Activated CD4-positive, alpha-beta T cell treated with anti-CD3 and anti-CD28 coated beads, Interleukin-2, amount 10 ng/mL, durations not matched to agents 7 days and 5 days (primary cell): Measurements from ENCODE around the gene SEZ6L2. TPM values are rescaled to one million over a fixed set of nuclear protein-coding genes. Genes with fewer than 3 reads are reported as not detected.
A peak's percentile ranks its signal among the peaks of the same experiment; 100 is the strongest.
"Not testable (repeated sequence)": the region's sequence is repeated elsewhere in the genome, so short reads cannot be mapped to it uniquely, and the experiment has no call there.

Source experiments
- CTCF ChIA-PET: fragments of 350-600 bp; sonication (Branson Sonifier 250); formaldehyde crosslinking; loops from one replicate; lab custom pipeline; 2021; ENCODE audit warnings: antibody characterized with exemption; lab: Charles Lee
- POLR2A ChIA-PET: fragments of 350-600 bp; sonication (Branson Sonifier 250); formaldehyde crosslinking; loops from one replicate; lab custom pipeline; 2021; ENCODE audit warnings: antibody characterized with exemption; lab: Charles Lee
- DNase-seq: peaks from one replicate; pipeline ENCODE4 v3.0.0-alpha.2; 2020
- H3K27ac Mint-ChIP-seq: one replicate; pipeline ENCODE4 v1.8.0; 2021; ENCODE audit warnings: mild to moderate bottlenecking, moderate library complexity, mixed read lengths
- H3K27me3 Mint-ChIP-seq: one replicate; pipeline ENCODE4 v1.8.0; 2021; ENCODE audit warnings: mixed read lengths
- H3K36me3 Mint-ChIP-seq: one replicate; pipeline ENCODE4 v1.8.0; 2021; ENCODE audit warnings: low read depth, mixed read lengths
- H3K4me1 Mint-ChIP-seq: one replicate; pipeline ENCODE4 v1.8.0; 2021; ENCODE audit warnings: mixed read lengths
- H3K4me3 Mint-ChIP-seq: one replicate; pipeline ENCODE4 v1.8.0; 2021; ENCODE audit warnings: mild to moderate bottlenecking, moderate library complexity, mixed read lengths
- H3K9me3 Mint-ChIP-seq: one replicate; pipeline ENCODE4 v1.8.0; 2021; ENCODE audit warnings: mixed read lengths
- total RNA-seq, 2 experiments: library from RNA; stranded (reverse); gene quantifications; one replicate each; pipeline ENCODE4 v1.2.3, GENCODE V29; 2021

Gene SEZ6L2
- total RNA-seq, 2 experiments from 2014 or later, result not detected

DNA sequence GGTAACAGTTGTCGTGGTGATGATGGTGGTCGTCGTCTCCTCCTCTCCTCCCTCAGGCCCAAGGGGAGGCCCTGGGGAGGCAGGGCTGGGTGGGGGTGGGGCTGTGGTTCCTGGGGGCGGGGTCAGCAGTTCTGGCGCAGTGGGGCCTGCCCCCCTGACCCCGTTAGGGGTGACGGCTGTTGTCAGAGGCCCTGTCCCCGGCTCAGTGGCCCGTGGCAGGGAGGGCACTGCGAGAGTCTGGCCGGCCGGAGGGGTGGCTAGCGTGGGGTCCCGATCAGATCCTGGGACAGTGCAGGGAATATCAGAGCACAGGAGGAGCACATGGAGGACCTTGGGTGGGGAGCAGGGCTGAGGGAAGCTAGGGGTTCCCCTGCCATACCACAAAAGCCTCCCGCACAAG lies 2.5 kb downstream of the SEZ6L2 start:
- Mint-ChIP-seq H3K27me3 (peaks cover 32% of the 10 kb centered on the region), H3K4me3 (no peak overlapping the region), H3K9me3 (no peaks in the 10 kb centered on the region), H3K4me1 (peaks cover 9% of the 10 kb centered on the region), H3K27ac (no peak overlapping the region), H3K36me3 (no peaks in the 10 kb centered on the region)
- POLR2A ChIA-PET, result no interaction called here
- CTCF ChIA-PET, result no interaction called here
- no peak for DNase-seq

GRCh38 chr16:29894352-29894751 lies 5.0 kb downstream of the SEZ6L2 start:
- H3K4me1 Mint-ChIP-seq, result peaks cover 4% of the 10 kb centered on the region
- POLR2A ChIA-PET, result no interaction called here
- CTCF ChIA-PET, result no interaction called here
- no peaks in the 10 kb centered on the region for H3K36me3 Mint-ChIP-seq
- H3K27me3 Mint-ChIP-seq, result peaks cover 28% of the 10 kb centered on the region
- no peak for DNase-seq
- H3K9me3 Mint-ChIP-seq, result no peaks in the 10 kb centered on the region
- H3K4me3 Mint-ChIP-seq, result no peak overlapping the region
- H3K27ac Mint-ChIP-seq, result no peak overlapping the region

DNA sequence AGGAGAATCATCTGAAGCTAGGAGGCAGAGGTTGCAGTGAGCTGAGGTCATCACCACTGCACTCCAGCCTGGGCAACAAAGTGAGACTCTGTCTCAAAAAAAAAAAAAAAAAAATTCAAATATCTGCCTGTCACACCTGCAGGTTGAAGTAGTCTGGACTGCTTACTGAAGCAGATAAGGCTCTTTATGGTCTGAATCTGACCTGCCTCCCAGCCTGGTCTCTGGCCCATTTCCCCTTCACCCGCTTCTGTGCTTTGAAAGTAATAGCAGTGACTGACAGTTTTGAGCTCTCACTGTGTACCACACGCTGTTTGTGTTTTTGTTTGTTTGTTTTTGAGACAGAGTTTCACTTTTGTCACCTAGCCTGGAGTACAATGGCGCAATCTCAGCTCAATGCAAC lies 5.8 kb downstream of the SEZ6L2 start:
- Mint-ChIP-seq H3K4me1 (peaks cover 3% of the 10 kb centered on the region), H3K27ac (no peak overlapping the region), H3K4me3 (no peak overlapping the region), H3K27me3 (peaks cover 22% of the 10 kb centered on the region), H3K36me3 (no peaks in the 10 kb centered on the region), H3K9me3 (no peaks in the 10 kb centered on the region)
- no peak for DNase-seq
- CTCF ChIA-PET, result interaction anchor here (0.7 kb wide), 1 partner anchor 214 kb away, joined by 4 read pairs; no protein-coding TSS in a partner anchor
- POLR2A ChIA-PET, result no interaction called here

DNA sequence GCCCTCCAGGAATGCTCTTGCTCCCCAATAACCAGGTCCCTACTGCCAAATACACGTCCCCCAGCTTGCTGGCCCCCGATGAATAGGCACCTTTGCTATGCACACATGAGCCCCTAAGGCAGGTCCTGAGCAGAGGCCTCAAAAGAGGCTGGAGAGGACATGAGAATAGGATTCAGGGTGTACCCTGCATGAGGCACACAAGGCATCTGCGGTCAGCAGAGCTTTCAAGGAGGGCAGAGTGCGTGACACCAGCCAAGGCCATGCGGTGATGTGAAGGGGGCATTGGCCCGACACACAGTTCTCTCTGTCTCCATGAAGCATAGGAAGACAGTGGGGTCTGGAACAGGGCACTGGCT lies 6.9 kb downstream of the SEZ6L2 start:
- Mint-ChIP-seq H3K9me3 (no peaks in the 10 kb centered on the region), H3K27ac (no peak overlapping the region), H3K36me3 (no peaks in the 10 kb centered on the region), H3K4me3 (no peak overlapping the region), H3K27me3 (peaks cover 11% of the 10 kb centered on the region), H3K4me1 (no peaks in the 10 kb centered on the region)
- ChIA-PET CTCF (interaction anchor here (0.5 kb wide), 1 partner anchor 16 kb away, joined by 4 read pairs; no protein-coding TSS in a partner anchor), POLR2A (no interaction called here)
- DNase-seq, result no peak

- Mint-ChIP-seq H3K27me3 (peaks cover 8% of the 10 kb centered on the region), H3K27ac (no peak overlapping the region), H3K4me1 (no peaks in the 10 kb centered on the region), H3K36me3 (no peaks in the 10 kb centered on the region), H3K9me3 (no peaks in the 10 kb centered on the region), H3K4me3 (no peak overlapping the region)
- CTCF ChIA-PET, result interaction anchor here (0.6 kb wide), 1 partner anchor 127 kb away, joined by 4 read pairs; no protein-coding TSS in a partner anchor
- POLR2A ChIA-PET, result no interaction called here
- no peak for DNase-seq
Measured at GRCh38 chr16:29891525-29892457, 7.6 kb downstream of the SEZ6L2 start.

DNA sequence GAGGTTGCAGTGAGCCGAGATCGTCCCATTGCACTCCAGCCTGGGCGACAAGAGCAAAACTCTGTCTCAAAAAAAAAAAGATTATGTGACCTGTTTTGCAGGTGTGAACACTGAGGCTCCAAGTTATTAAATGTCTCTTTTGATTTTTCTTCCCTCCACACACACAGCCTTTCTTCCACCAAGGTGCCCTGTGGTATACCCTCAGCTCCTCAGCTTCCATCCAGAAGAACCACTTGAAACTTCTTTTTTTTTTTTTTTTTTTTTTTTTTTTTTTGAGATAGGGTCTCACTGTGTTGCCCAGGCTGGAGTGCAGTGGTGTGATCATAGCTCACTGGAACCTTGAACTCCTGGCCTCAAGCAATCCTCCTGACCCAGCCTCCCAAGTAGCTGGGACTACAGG lies 10.0 kb downstream of the SEZ6L2 start:
- H3K36me3 Mint-ChIP-seq, H3K4me3 Mint-ChIP-seq, POLR2A ChIA-PET, H3K27me3 Mint-ChIP-seq, H3K27ac Mint-ChIP-seq, H3K4me1 Mint-ChIP-seq, H3K9me3 Mint-ChIP-seq, DNase-seq: not testable (repeated sequence)
- CTCF ChIA-PET, result interaction anchor here (0.6 to 1.5 kb wide), 3 partner anchors 25 to 106 kb away, joined by 4 to 5 read pairs (median 4); partner anchors contain the start of gene HIRIP3

DNA sequence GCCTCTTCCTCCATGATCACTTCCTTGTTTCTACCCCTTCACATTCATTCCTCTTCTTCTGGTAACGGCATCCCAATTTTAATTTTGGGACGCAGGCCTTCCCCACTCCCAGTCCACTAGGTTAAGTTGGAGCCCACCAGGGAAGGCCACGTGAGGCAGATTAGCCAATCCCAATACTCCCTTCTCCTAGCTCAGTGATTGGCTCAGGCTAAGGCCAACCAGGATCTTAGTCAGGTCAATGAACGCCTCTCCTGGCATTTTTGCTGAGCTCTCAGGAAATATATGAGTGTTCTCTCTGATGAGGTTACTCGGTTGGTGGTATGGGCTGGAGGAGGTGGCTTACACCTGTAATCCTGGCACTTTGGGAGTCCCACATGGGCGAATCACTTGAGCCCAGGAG lies 15.4 kb downstream of the SEZ6L2 start:
- H3K9me3 Mint-ChIP-seq, result no peaks in the 10 kb centered on the region
- H3K36me3 Mint-ChIP-seq, result no peaks in the 10 kb centered on the region
- no peak for DNase-seq
- no peaks in the 10 kb centered on the region for H3K4me1 Mint-ChIP-seq
- ChIA-PET CTCF (no interaction called here), POLR2A (no interaction called here)
- no peak overlapping the region for H3K27ac Mint-ChIP-seq
- peaks cover 6% of the 10 kb centered on the region for H3K27me3 Mint-ChIP-seq
- no peak overlapping the region for H3K4me3 Mint-ChIP-seq

- POLR2A ChIA-PET, result no interaction called here
- no peak for DNase-seq
- Mint-ChIP-seq H3K4me1 (peaks cover 17% of the 10 kb centered on the region), H3K4me3 (no peak overlapping the region), H3K9me3 (no peaks in the 10 kb centered on the region), H3K27me3 (peaks cover 26% of the 10 kb centered on the region), H3K27ac (no peak overlapping the region), H3K36me3 (no peaks in the 10 kb centered on the region)
- CTCF ChIA-PET, result interaction anchor here (1.3 to 1.4 kb wide), 2 partner anchors 17 to 33 kb away, joined by 3 to 4 read pairs; no protein-coding TSS in a partner anchor
Measured at GRCh38 chr16:29881050-29881449, 18.3 kb downstream of the SEZ6L2 start.

GRCh38 chr16:29878172-29878571 lies 21.2 kb downstream of the SEZ6L2 start:
- no peak overlapping the region for H3K27ac Mint-ChIP-seq
- CTCF ChIA-PET, result interaction anchor here (1.0 to 1.5 kb wide), 3 partner anchors 21 to 96 kb away, joined by 3 read pairs; partner anchors contain the start of gene SEZ6L2
- no peaks in the 10 kb centered on the region for H3K9me3 Mint-ChIP-seq
- H3K36me3 Mint-ChIP-seq, result no peaks in the 10 kb centered on the region
- H3K27me3 Mint-ChIP-seq, result peaks cover 34% of the 10 kb centered on the region
- no peak for DNase-seq
- POLR2A ChIA-PET, result interaction anchor here (0.5 kb wide), 1 partner anchor 91 kb away, joined by 7 read pairs; no protein-coding TSS in a partner anchor
- H3K4me3 Mint-ChIP-seq, result no peak overlapping the region
- peaks cover 19% of the 10 kb centered on the region for H3K4me1 Mint-ChIP-seq

- no peaks in the 10 kb centered on the region for H3K9me3 Mint-ChIP-seq
- peak; percentile 49 for DNase-seq
- H3K4me1 Mint-ChIP-seq, result peaks cover 19% of the 10 kb centered on the region
- ChIA-PET CTCF (interaction anchor here (0.8 to 1.5 kb wide), 6 partner anchors 14 to 144 kb away, joined by 3 to 4 read pairs (median 4); partner anchors contain the start of genes CDIPT and SEZ6L2), POLR2A (interaction anchor here (0.5 kb wide), 1 partner anchor 92 kb away, joined by 7 read pairs; no protein-coding TSS in a partner anchor)
- H3K27me3 Mint-ChIP-seq, result peaks cover 30% of the 10 kb centered on the region
- H3K27ac Mint-ChIP-seq, result no peak overlapping the region
- H3K36me3 Mint-ChIP-seq, result no peaks in the 10 kb centered on the region
- peak overlapping the region; percentile 13 for H3K4me3 Mint-ChIP-seq
Measured at GRCh38 chr16:29877266-29877961, 21.9 kb downstream of the SEZ6L2 start.

- ChIA-PET CTCF (interaction anchor here (0.8 to 1.5 kb wide), 5 partner anchors 14 to 143 kb away, joined by 3 to 4 read pairs (median 4); partner anchors contain the start of genes CDIPT and SEZ6L2), POLR2A (no interaction called here)
- Mint-ChIP-seq H3K4me1 (peaks cover 19% of the 10 kb centered on the region), H3K36me3 (no peaks in the 10 kb centered on the region), H3K27me3 (peaks cover 30% of the 10 kb centered on the region), H3K9me3 (no peaks in the 10 kb centered on the region), H3K4me3 (peak overlapping the region; percentile 54), H3K27ac (no peak overlapping the region)
- peak; percentile 33 for DNase-seq
Measured at GRCh38 chr16:29876594-29877249, 22.6 kb downstream of the SEZ6L2 start.

GRCh38 chr16:29876217-29876593 lies 23.1 kb downstream of the SEZ6L2 start:
- CTCF ChIA-PET, result interaction anchor here (1.0 kb wide), 1 partner anchor 13 kb away, joined by 3 read pairs; the partner anchor contains the start of gene CDIPT
- Mint-ChIP-seq H3K27me3 (peaks cover 30% of the 10 kb centered on the region), H3K4me1 (peaks cover 19% of the 10 kb centered on the region), H3K36me3 (no peaks in the 10 kb centered on the region), H3K27ac (no peak overlapping the region), H3K4me3 (peak overlapping the region; percentile 54), H3K9me3 (no peaks in the 10 kb centered on the region)
- no peak for DNase-seq
- POLR2A ChIA-PET, result no interaction called here
